Stimulated activated CD8-positive, alpha-beta memory T cell treated with anti-CD3 and anti-CD28 coated beads, Interleukin-2, amount 100 ng/mL, for 48 hours (primary cell): ENCODE results near the gene SPRY1.
A peak's percentile ranks its signal among the peaks of the same experiment; 100 is the strongest.

Experiments used
- DNase-seq, 2 donors: peaks; one replicate each; pipeline ENCODE4 v3.0.0-alpha.2; 2020; ENCODE audit warnings: low read depth in 2 of 2

SPRY1 gene

DNA sequence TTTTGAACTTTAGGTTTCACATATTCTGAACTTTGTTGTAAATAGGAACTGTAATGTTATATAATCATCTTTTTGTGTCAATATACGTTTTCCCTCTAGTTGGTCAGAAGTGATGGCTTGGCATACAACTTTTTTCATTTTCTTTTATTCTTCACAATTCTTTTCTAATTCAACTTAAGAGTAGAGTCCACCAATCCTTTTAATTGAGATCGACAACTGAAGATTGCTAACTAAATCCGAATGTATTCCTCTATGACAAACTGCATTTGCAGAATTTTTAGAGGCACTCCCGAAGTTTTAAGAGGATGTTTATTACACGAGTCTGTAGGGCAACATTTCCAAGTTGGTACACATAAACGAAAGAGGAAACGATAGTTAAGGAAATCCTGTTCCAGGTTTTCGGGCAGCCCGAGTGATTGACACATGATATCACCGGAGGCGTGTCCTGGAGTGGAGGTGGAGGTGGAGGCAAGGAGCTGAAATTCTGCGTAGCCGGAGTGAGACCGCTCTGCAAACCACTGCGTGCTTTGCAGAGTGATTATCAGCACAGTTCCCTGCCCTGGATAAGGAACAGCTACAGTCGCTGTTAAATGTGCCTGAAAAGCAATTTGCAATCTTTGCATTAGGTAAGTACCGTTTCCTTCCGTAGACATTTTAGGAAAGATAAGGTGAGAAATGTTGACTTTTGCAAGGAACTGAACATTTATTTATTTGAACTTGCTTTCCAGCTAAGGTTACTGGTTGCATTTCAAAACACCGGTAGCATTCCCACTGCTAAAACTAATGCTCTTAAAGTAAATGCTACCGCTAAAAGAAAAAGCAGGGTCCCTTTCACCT lies at the start of gene SPRY1:
SPRY1 (plus strand) TSS at position 489 of the 837 bp plus-strand sequence. CDS start 4,797 bp downstream, outside the sequence.
- peak; percentile 66 to 69 for DNase-seq

DNA sequence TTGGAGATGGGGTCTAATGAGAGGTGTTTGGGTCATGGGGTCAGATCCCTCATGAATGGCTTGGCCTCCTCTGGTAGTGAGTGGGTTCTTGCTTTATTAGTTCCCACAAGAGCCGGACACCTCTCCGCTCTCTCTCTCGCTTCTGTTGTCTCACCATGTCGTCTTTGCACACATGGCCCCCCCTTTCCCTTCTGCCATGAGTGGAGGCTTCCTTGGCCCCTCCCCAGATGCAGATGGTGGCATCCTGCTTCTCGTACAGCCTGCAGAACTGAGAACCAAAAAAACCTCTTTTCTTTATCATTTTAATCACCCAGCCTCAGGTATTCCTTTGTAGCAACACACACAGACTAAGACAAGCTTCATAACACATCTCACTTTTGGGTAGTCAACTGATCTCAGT lies 49.6 kb upstream of the SPRY1 start:
- DNase-seq = no peak

DNA sequence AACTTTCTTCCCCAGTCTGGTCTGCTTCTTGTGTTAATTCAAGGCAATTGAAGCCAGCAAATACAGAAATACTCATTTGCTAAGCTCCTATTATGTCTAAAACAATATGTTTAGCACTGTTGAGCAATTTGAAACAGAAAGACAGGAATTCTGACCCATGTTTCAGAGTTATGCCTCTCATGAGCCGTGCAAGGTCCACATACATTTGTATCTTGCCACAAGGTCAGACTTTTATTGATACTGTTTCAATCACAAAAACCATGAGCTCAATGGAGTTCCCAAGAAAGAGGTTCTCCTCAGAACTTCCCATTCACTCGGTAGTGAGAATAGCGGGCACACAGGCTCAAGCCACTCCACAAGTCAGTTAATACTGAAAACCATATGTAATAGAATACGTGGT lies 47.6 kb upstream of the SPRY1 start:
- DNase-seq = no peak

DNA sequence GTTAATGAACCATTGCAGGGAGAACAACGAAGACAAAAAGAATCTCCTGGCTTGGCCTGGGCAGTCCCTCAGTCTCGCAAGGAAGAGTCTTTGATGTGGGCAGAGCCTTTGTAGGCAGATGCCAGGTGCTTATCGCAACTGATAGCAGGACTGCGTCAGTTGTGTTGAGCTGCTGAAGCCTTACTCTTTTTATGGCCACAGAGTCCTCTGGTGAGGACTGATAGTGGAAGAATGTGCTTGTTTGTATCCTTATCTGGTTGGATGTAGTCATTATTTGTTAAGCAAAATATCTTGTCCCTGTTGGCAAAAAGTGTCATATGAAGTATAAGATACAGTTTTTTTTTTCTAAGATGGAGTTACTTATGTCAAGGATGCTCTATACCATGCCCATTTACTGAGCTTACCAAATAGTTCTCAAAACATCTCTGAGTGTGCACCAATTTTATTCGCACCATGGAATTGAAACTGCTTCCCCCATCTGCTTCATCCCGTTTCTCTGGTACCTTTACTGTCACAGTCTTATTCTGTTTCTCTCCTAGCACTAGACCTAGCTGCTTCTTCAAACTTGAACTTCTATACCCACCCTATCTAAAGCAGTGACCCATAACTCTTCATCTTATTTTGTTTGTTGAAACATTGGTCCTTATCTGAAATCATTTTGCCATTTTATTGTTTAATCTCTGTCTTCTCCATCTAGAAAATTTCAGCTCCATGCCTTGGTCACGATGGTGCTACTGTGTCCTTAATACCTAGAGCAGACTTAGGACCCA lies 47.0 kb upstream of the SPRY1 start:
- no peak for DNase-seq

DNA sequence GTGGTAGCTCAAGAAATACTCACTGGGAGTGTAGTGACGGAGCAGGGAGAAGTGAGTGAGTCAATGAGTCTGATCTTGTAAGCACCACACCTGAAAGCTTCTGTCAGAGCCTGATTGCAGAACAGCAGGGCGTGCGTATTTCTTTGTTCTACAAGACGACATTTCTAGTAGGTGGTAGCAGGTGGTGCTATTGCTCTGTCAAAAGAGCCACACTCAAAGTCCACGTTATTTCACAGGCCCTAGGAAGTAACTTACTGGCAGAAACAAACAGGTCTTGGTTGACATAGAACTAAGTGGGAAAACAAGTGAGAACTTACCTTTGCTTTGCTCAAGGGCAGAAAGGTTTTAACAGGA lies 46.4 kb upstream of the SPRY1 start:
- DNase-seq = no peak

DNA sequence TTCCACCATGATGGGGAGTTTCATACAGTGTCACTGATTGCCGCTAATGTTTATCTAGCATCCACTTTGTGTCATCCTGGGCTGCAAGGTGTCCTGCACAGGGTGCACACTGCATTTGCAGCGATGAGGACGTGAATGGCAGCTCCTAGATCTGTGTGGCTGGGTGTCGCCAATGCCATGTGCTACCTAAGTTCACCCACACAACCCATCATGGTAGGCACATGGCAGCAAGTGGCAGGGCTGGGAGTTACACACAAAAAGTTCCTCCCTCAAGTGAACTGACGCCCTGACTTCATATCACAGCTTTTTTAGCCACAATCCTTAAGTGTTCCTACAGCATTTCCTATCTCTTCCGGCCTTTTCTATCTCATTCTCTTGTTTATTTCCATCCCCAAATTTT lies 45.9 kb upstream of the SPRY1 start:
- DNase-seq = no peak

GRCh38 chr4:123351713-123352112 lies 44.9 kb upstream of the SPRY1 start:
- DNase-seq = no peak

- no peak for DNase-seq
Observed at GRCh38 chr4:123352240-123352945, 44.2 kb upstream of the SPRY1 start.

DNA sequence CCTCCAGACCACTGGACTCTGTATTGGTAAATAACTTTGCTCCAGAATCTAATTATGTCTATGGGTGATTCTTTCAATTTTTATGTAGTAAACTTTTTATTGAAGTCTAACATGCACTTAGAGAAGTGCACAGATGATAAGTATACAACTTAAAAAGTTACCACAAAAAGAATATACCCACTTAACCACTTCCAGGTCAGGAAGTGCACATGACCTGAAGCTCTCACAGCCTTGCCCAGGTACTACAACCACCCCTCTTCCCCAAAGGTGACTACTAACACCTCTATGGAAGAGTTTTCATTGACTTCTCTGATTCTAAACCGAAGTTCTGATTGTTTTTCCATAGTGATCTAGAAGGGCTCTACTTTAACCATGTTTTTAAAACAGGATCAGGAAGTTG lies 43.6 kb upstream of the SPRY1 start:
- DNase-seq = no peak

DNA sequence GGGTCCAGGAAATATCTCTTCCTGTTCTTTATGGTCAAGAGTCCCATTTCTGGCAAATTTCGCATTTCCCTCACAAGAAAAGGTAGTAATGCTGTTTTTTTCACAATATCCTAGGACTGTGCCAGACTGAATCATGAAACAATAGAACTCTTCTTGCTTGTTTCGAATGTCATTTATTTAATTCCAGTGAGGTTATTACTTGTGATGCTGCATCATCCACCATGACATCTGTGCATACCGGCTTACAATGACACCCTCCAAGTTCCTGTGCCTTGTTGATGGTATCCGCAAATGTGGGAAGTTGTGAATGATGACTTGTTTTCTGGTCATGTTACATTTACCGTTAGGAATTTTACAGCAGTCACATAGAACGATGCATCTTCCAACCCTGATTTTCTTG lies 42.9 kb upstream of the SPRY1 start:
- no peak for DNase-seq

DNA sequence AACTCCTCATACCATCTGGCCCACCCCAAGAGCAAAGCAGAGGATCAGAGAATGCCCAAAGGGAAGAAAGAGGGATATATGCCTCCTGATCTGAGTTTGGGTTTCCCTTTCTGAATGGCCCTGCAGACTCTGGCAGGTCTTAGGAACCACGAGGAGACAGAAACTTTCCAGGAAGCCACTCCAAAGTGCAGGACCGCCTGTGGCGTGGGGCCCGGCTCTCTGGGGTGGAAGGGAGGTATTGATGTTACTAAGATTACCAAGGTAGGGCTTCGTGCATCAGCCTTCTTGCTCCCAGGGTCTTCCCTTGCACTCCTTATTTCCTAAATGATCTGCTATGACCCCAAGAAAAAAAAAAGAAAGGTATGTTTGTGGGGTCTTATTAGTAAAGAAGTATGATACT lies 41.9 kb upstream of the SPRY1 start:
- no peak for DNase-seq

GRCh38 chr4:123356921-123357320 lies 39.7 kb upstream of the SPRY1 start:
- no peak for DNase-seq

GRCh38 chr4:123359449-123360315 lies 36.9 kb upstream of the SPRY1 start:
- DNase-seq = no peak

DNA sequence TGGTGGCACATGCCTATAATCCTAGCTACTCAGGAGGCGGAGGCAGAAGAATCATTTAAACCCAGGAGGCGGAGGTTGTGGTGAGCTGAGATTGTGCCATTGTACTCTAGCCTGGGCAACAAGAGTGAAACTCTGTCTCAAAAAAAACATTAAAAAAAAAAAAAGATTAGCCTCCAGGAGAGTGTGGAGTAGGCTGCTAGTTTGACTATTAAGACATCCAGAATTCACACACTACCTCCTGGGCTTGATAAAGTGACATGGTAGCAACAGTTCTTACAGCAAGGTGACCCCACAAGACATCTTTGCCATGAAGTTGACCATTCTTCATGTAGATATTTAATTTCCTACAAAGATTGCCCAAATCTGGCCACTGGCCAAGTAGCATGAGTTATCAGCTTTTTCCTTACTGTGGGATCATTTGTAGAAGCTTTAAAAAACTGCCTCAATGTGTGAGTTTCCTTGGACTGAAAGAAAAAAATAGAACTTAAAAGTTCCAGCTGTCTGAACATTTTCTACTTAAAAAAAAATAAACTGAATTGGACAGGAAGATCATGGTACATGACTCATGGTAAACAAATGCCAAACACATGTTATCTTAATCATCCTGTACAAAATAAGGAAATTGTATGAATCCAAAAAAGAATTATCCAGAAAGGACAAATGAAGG lies 35.3 kb upstream of the SPRY1 start:
- no peak for DNase-seq

DNA sequence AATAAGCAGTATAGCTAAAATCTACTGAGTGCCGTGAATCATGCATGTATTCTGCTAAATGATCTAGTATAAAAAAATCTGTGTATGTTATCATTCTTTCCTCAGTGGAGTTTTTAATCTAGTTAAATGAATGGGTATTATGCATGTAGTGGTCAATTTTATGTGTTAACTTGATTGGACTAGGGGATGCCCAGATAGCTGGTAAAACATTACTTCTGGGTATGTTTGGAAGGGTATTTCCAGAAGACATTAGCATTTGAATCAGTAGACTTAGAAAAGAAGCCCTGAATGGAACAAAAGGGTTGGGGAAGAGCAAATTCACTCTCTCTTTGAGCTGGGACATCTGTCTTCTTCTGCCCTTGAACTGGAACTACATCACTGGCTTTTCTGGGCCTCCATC lies 34.5 kb upstream of the SPRY1 start:
- no peak for DNase-seq

GRCh38 chr4:123363729-123364128 lies 32.9 kb upstream of the SPRY1 start:
- no peak for DNase-seq

GRCh38 chr4:123364906-123365305 lies 31.7 kb upstream of the SPRY1 start:
- DNase-seq = no peak

- DNase-seq = no peak
Observed at GRCh38 chr4:123365412-123365811, 31.2 kb upstream of the SPRY1 start.

DNA sequence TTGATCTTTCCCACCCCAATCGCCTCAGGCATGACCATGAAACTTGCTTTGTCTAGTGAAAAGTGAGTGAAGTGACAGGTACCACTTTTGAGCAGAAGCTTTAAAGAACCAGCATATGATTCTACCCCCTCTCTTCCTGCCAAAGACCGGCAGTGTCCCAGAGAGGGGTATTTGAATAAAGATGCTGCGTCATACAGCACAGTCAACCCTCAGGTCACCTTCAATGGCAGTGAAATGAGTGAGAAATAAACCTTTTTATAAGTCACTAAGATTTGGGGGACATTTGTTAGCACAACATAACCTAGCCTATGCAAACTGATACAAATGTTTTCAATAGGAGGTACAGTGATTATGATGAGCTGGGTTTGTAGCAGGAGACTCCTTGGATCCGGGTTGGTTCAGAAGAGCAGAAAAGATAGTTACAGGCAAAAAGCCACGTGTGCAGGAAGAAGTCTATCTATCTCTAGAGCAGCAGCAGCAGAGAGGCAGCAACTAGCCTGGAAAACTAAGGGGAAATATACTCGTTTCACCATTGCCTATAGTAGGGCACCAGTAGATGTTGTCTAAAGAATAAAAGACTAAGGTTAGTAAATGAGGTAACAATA lies 30.3 kb upstream of the SPRY1 start:
- DNase-seq = no peak

GRCh38 chr4:123378794-123379193 lies 17.8 kb upstream of the SPRY1 start:
- DNase-seq = no peak

DNA sequence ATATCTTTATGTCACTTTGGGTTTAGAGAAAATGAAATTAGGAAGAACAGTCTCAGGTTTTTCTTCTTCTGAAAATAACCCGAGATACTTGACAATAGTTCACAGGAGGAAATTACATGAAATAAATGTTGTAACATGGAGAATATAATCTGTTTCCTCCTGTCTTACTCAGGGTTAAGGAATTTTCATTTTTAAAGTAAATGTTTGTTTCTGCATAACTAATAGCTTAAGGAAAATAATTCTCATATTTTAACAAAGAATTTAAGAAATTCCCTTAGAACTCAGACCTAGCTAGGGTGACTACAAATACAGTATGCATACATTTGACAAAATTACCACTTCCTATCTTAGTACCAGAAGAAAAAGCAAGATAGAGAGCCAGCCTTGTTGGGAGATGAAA lies 17.2 kb upstream of the SPRY1 start:
- DNase-seq = no peak
